ENCODE data around the gene TEX51.

The TEX51 gene

DNA sequence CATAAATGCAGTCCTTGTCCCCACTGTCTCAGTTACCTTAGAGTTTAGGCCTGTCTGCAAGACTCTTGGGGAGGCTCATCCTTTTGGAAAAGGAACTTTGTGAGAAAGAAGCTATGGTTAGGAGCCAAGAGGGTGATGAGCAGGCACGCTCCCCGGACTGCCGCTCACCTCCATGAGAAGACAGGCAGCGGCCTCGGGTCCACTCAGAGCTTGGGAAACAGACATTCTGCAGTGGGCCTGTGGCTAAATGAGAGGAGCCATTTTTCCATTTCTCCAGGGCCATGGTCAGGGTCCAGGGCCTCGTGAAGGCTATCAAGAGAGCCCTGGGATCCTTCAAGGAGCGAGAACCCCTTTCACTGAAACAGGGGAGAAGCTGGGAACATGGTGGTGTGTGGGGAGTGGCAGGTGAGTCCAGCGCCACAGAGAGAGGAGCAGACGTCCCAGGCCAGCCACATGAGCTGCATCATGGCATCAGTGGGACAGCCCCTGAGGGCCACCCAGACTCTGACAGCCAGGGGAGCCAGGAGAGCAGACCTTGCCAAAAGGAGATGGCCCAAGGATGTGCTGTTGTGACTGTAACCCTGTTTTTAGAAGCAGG, 4.0 kb upstream of the TEX51 start:
- H3K36me3 ChIP-seq (ENCODE audit: insufficient read depth, low read length) = no peaks in the 10 kb centered on the region
- no peak overlapping the region for H3K4me2 ChIP-seq (ENCODE audit: low read length)
- H3K9me3 ChIP-seq (replicated peaks; ENCODE audit: low read length) = no peaks in the 10 kb centered on the region
- no peak overlapping the region for H3K9ac ChIP-seq (ENCODE audit: low read depth, low read length)
- H3K27me3 ChIP-seq (ENCODE audit: control insufficient read depth, insufficient read depth, low read length) = peaks cover 3% of the 10 kb centered on the region
- H3K4me3 ChIP-seq (ENCODE audit: low read length) = no peak overlapping the region
- H3K4me1 ChIP-seq (ENCODE audit: control insufficient read depth, insufficient read depth, low read length) = no peaks in the 10 kb centered on the region

DNA sequence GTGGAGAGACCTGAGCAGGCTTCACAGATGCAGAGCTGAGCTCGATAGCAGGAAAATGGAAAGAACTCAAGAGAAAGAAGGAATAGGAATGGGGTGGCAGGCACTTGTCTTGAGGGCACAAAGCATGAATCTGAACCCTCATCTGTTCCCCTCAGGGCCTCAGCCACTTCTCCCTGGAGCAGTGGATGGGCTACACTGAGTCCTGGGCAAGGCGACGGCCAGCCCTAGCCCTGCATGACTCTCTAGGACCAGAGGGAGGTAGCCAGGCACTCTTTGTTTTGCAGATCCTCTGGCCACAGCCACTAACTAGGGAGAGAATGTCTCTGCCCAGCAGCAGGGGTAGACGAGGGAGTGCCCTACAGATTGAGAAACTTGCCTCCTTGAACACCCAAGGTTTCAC, 3.4 kb upstream of the TEX51 start:
- Histone ChIP-seq H3K4me2 (ENCODE audit: low read length) (no peak overlapping the region), H3K9ac (ENCODE audit: low read depth, low read length) (no peak overlapping the region), H3K36me3 (ENCODE audit: insufficient read depth, low read length) (no peaks in the 10 kb centered on the region), H3K4me1 (ENCODE audit: control insufficient read depth, insufficient read depth, low read length) (no peaks in the 10 kb centered on the region), H3K9me3 (replicated peaks; ENCODE audit: low read length) (no peaks in the 10 kb centered on the region), H3K27me3 (ENCODE audit: control insufficient read depth, insufficient read depth, low read length) (peaks cover 3% of the 10 kb centered on the region), H3K4me3 (ENCODE audit: low read length) (no peak overlapping the region)

DNA sequence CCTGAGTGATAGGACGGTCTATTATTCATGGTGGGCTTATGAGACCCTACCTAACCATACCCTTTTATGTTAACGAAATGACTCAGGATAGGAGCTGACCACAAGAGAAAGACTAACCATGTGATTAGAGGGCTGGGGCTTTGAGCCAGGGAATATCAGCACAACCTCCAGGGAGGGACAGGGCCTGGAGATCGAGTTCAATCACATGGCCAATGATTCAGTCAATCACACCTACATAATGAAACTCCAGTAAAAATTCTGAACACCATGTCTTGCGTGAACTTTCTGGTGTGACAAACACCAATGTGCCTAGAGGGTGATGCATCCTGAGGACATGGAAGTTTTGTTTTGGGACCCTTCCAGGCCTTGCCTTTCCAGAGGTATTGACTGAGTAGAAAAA, 2.2 kb upstream of the TEX51 start:
- no peak overlapping the region for H3K9ac ChIP-seq (ENCODE audit: low read depth, low read length)

DNA sequence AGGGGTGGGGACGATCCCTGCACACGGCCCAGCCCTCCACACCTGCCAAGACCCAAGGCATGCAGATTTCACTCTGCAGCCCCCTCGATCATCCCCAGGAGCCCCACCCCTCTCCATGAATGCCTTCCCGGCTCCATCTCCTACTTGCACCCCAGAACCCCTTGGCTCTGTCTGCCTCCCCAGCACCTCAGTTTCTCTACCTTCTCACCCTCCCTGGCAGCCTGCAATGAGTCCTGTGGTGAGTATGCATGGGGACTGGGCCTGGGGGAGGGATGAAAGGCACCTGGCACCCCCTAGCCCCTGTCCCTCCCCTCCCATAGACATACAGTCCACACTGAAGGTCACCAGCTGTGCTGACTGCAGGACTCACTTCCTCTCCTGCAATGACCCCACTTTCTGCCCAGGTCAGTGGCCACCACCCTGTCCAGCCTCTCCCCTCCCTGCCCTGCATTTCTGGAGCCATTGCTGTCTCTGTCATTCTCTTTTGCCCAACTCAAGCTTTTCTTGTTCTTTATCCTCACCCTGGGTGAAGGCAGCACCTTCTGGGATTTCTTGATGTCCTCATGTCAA, 1.0 kb downstream of the TEX51 start:
- H3K4me1 ChIP-seq (ENCODE audit: control insufficient read depth, insufficient read depth, low read length) = no peaks in the 10 kb centered on the region
- no peaks in the 10 kb centered on the region for H3K36me3 ChIP-seq (ENCODE audit: insufficient read depth, low read length)
- peaks cover 3% of the 10 kb centered on the region for H3K27me3 ChIP-seq (ENCODE audit: control insufficient read depth, insufficient read depth, low read length)
- H3K9ac ChIP-seq (ENCODE audit: low read depth, low read length) = no peak overlapping the region
- H3K4me3 ChIP-seq (ENCODE audit: low read length) = no peak overlapping the region
- no peak overlapping the region for H3K4me2 ChIP-seq (ENCODE audit: low read length)
- no peaks in the 10 kb centered on the region for H3K9me3 ChIP-seq (replicated peaks; ENCODE audit: low read length)

More for the DNA sequence above, 2.2 kb upstream of the TEX51 start:
- Histone ChIP-seq H3K27me3 (ENCODE audit: control insufficient read depth, insufficient read depth, low read length) (peaks cover 3% of the 10 kb centered on the region), H3K4me2 (ENCODE audit: low read length) (no peak overlapping the region), H3K9me3 (replicated peaks; ENCODE audit: low read length) (no peaks in the 10 kb centered on the region), H3K36me3 (ENCODE audit: insufficient read depth, low read length) (no peaks in the 10 kb centered on the region), H3K4me1 (ENCODE audit: control insufficient read depth, insufficient read depth, low read length) (no peaks in the 10 kb centered on the region), H3K4me3 (ENCODE audit: low read length) (no peak overlapping the region)

DNA sequence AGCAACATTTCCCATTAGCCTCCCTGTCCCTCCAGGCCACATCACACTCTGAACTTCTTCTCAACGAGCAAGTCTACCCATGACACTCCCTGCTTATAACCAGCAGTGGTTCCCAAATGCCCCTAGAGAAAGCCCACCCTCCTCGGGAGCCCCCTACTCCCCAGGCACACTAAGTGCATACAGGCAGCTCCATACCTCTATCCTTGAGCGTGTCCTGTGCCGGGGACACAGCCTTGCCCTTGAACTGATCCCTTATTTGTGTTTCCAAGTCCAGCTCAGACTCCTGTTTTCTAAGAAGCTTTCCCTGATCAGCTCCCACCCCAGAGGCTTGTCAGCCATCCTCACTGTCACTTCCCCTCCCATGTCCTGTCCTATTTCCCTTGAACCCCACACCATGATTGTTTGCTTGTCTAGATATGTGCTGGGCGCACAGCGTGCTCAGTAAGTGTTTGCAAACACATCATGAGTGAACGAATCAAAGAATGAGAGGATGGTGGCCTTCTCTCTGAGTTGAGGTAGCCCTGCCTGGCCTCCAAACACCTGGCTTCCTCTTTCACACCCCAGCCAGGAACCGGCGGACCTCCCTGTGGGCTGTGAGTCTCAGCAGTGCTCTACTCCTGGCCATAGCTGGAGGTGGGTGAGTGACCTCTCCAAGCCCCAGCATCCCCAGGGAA, 2.1 kb downstream of the TEX51 start:
- no peaks in the 10 kb centered on the region for H3K4me1 ChIP-seq (ENCODE audit: control insufficient read depth, insufficient read depth, low read length)
- H3K9me3 ChIP-seq (replicated peaks; ENCODE audit: low read length) = no peaks in the 10 kb centered on the region
- no peak overlapping the region for H3K4me2 ChIP-seq (ENCODE audit: low read length)
- no peak overlapping the region for H3K9ac ChIP-seq (ENCODE audit: low read depth, low read length)
- H3K4me3 ChIP-seq (ENCODE audit: low read length) = no peak overlapping the region
- H3K36me3 ChIP-seq (ENCODE audit: insufficient read depth, low read length) = no peaks in the 10 kb centered on the region
- H3K27me3 ChIP-seq (ENCODE audit: control insufficient read depth, insufficient read depth, low read length) = peaks cover 3% of the 10 kb centered on the region

DNA sequence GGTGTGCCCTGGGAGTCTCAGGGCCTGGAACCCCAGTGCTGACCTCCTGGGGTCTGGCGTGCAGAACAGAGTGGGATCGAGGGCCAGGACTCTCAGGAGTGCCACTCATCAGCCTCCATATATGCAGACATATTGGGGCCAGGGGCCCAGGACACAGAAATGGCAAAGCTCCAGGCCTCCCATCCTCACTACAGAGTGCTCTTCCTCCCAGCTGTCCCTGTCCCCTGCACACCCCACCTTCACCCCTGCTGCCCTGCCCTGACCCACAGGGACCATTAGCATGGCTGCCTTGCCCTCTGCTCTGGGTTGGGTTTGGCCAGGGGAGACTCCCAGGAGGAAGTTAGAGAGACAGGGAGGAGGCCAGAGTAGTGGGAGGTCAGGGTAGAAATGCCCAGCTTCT, 2.8 kb downstream of the TEX51 start:
- Histone ChIP-seq H3K9ac (ENCODE audit: low read depth, low read length) (no peak overlapping the region), H3K4me1 (ENCODE audit: control insufficient read depth, insufficient read depth, low read length) (no peaks in the 10 kb centered on the region), H3K27me3 (ENCODE audit: control insufficient read depth, insufficient read depth, low read length) (peaks cover 6% of the 10 kb centered on the region), H3K9me3 (replicated peaks; ENCODE audit: low read length) (no peaks in the 10 kb centered on the region), H3K4me2 (ENCODE audit: low read length) (no peak overlapping the region), H3K36me3 (ENCODE audit: insufficient read depth, low read length) (no peaks in the 10 kb centered on the region), H3K4me3 (ENCODE audit: low read length) (no peak overlapping the region)

DNA sequence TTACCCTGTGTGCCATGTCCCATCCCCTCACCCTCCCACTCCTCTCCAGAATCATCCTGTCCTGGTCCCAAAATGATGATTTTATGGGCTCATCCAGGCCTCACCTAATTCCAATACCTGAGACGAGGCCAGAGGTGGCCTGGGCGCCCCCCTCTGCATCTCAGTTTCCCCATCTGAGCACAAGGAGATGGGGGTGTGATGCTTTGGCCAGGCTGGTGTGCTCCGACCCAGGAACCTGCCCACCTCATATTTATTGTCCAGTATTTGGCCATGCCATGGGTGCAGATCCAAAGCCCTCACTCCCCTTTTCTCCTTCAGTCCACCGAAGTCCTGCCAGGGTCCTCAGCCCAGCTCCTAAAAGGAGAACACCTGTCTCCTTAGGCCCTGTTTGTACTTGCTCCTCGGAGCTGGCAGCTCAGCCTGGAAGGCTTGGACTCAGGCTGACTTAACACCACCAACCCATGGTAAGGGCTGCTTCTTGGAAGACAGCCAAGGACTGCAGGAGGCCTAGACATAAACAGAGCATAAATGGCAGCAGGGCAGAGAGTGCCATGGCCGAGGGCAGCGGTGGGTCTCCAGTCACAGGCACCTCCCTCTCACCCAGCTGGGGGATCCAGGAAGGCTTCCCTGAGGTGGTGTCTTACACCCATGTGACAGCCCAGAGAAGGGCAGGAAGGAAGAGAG, 3.6 kb downstream of the TEX51 start:
- Histone ChIP-seq H3K9me3 (replicated peaks; ENCODE audit: low read length) (no peaks in the 10 kb centered on the region), H3K27me3 (ENCODE audit: control insufficient read depth, insufficient read depth, low read length) (peaks cover 12% of the 10 kb centered on the region), H3K4me1 (ENCODE audit: control insufficient read depth, insufficient read depth, low read length) (no peaks in the 10 kb centered on the region), H3K9ac (ENCODE audit: low read depth, low read length) (no peak overlapping the region), H3K4me3 (ENCODE audit: low read length) (no peak overlapping the region), H3K36me3 (ENCODE audit: insufficient read depth, low read length) (no peaks in the 10 kb centered on the region), H3K4me2 (ENCODE audit: low read length) (no peak overlapping the region)

DNA sequence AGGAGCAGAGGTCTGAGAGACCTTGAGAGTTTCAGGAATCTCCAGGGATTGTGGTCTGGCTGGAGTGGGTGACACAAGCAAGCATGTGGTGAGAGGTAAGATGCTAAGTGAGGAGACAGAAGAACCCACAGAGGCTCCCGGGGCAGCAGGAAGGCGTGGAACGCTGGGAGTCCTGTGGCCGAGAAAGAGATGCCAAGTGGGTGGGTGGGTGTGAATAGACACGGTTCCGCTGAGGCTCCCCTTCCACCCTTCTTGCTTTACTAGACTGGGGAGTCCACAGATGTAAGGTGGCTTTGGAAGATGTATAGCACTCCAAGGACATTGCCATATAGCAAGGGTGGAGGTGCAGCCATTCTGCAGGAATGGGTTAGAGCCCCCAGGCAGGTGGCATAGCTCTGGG, 4.2 kb downstream of the TEX51 start:
- no peak overlapping the region for H3K4me3 ChIP-seq (ENCODE audit: low read length)
- no peaks in the 10 kb centered on the region for H3K36me3 ChIP-seq (ENCODE audit: insufficient read depth, low read length)
- H3K4me1 ChIP-seq (ENCODE audit: control insufficient read depth, insufficient read depth, low read length) = no peaks in the 10 kb centered on the region
- no peaks in the 10 kb centered on the region for H3K9me3 ChIP-seq (replicated peaks; ENCODE audit: low read length)
- H3K27me3 ChIP-seq (ENCODE audit: control insufficient read depth, insufficient read depth, low read length) = peaks cover 14% of the 10 kb centered on the region
- H3K9ac ChIP-seq (ENCODE audit: low read depth, low read length) = no peak overlapping the region
- no peak overlapping the region for H3K4me2 ChIP-seq (ENCODE audit: low read length)

DNA sequence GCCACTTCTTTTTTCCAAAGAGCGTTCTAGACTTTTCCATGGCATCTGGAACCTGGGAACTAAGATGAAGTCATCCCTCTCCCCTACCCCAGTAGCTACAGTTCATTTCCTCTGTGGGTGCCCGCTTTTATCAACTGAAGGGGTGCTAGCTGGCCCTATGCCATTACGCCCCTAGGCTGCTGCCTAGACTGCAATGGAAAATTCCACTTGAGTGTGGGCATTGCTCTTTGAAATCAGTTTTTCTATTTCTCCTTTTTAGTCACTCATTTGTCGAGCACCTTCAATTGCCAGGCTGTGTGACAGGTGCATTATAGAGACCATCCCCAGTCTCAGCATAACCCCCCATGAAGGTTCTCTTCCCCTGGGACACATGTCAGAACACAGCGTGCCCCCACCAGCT, 7.3 kb downstream of the TEX51 start:
- H3K9ac ChIP-seq (ENCODE audit: low read depth, low read length) = no peak overlapping the region

DNA sequence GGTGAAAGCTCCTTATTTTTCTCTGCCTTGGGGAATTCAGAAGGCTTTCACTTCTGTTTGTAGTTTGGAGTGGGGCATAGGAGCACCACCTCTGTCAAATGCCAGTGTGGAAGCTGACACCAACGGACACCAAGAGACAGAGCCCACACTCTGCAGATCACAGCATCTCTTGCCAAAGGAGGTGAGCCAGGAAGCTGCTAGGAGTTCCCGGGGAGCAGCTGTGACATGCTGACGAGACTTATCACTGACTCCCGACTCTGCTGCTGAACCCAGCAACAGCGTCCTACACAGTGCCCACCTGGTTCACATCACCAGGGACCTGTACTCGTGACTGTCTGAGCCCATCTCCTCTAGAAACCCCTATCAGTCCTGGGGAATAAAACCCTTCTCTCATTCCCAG, 8.1 kb downstream of the TEX51 start:
- H3K9me3 ChIP-seq (replicated peaks; ENCODE audit: low read length) = no peaks in the 10 kb centered on the region
- no peaks in the 10 kb centered on the region for H3K36me3 ChIP-seq (ENCODE audit: insufficient read depth, low read length)
- H3K27me3 ChIP-seq (ENCODE audit: control insufficient read depth, insufficient read depth, low read length) = peaks cover 15% of the 10 kb centered on the region
- H3K9ac ChIP-seq (ENCODE audit: low read depth, low read length) = no peak overlapping the region
- no peaks in the 10 kb centered on the region for H3K4me1 ChIP-seq (ENCODE audit: control insufficient read depth, insufficient read depth, low read length)
- H3K4me3 ChIP-seq (ENCODE audit: low read length) = no peak overlapping the region
- no peak overlapping the region for H3K4me2 ChIP-seq (ENCODE audit: low read length)

More for the DNA sequence above, 7.3 kb downstream of the TEX51 start:
- Histone ChIP-seq H3K4me3 (ENCODE audit: low read length) (no peak overlapping the region), H3K4me2 (ENCODE audit: low read length) (no peak overlapping the region), H3K4me1 (ENCODE audit: control insufficient read depth, insufficient read depth, low read length) (no peaks in the 10 kb centered on the region), H3K36me3 (ENCODE audit: insufficient read depth, low read length) (no peaks in the 10 kb centered on the region), H3K9me3 (replicated peaks; ENCODE audit: low read length) (no peaks in the 10 kb centered on the region), H3K27me3 (ENCODE audit: control insufficient read depth, insufficient read depth, low read length) (peaks cover 15% of the 10 kb centered on the region)

DNA sequence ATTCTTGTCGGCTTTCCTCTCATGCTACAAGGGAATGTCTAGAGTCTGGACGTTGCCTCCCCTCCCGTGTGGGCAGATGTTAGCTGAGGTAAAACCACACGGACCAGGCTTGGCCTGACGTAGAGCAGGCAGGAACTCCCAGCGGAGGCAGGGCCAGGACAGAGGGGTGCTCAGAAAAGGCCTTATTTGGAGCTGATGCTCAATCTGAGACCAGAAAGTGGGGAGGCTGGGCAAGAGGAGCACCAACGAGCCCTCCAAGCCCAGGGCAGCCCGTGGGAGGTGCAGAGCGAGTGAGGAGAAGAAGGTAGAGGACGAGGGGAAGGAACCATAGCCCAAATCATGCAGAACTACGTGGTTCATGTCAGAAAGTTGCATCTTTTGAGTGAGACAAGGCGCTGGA, 9.0 kb downstream of the TEX51 start:
- no peak overlapping the region for H3K4me3 ChIP-seq (ENCODE audit: low read length)
- no peaks in the 10 kb centered on the region for H3K9me3 ChIP-seq (replicated peaks; ENCODE audit: low read length)
- no peak overlapping the region for H3K9ac ChIP-seq (ENCODE audit: low read depth, low read length)
- peaks cover 20% of the 10 kb centered on the region for H3K27me3 ChIP-seq (ENCODE audit: control insufficient read depth, insufficient read depth, low read length)
- no peaks in the 10 kb centered on the region for H3K4me1 ChIP-seq (ENCODE audit: control insufficient read depth, insufficient read depth, low read length)
- H3K36me3 ChIP-seq (ENCODE audit: insufficient read depth, low read length) = no peaks in the 10 kb centered on the region
- H3K4me2 ChIP-seq (ENCODE audit: low read length) = no peak overlapping the region
